Embryonic facial prominence (tissue), 1 donor: ENCODE data around the gene ADAMTS19.
"Not testable (repeated sequence)": the region's sequence is repeated elsewhere in the genome, so short reads cannot be mapped to it uniquely, and the experiment has no call there.

ENCODE experiments used
- DNase-seq: peaks from one replicate; pipeline ENCODE4 v3.0.0-alpha.2; 2016; ENCODE audit errors: extremely low spot score

The ADAMTS19 gene

DNA sequence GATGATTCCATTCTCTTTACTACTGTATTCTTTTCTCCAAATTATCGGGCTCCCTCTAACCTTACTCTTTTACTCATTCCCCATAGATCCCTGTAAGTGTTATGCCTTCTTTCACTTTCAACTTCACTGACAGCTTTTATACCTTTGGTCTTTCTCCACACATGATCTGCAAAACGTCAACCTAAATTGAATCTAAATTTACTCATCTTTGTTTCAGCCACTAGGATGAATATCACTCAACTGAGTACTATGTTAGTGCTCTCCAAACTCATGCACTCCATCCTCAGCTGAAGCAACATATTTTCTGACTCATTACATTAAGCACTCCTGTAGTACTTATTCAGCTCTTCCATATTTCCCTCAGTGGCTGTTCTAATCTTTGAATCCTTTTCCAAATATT lies 133.4 kb downstream of the ADAMTS19 start:
- DNase-seq, result no peak

DNA sequence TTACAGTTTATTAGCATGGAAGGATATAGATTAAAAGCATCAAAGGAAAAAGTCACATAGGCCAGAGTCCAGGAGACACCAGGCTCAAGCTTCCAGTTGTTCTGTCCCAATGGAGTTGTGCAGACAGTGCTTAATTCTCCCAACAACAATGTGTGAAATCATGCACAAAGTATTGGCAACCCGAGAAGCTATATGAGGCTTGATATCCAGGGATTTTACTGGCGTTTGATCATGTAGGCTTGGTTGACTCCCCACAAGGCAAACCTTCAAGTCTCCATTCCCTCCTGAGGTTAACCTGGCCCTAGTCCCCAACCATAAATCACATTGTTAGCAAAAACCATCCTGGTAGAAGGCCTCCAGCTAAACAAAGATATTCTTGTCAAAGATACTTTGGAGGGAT lies 141.5 kb downstream of the ADAMTS19 start:
- no peak for DNase-seq

DNA sequence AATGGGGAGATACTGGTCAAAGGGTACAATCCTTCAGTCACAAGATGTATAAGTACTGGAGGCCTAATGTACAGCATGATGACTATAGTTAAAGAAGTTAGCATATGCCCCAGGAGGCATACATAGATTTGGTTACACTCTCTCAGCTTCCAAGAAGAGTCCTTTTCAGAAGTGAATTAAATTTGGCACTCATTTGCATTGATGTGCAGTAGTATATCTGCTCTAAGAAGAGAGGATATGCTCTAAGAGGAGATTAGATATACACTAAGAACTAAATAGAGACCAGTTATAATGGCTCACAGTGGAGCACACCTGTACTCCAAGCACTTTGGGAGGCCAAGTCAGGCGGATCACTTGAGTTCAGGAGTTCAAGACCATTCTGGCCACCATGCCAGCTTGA lies 148.3 kb downstream of the ADAMTS19 start:
- no peak for DNase-seq

DNA sequence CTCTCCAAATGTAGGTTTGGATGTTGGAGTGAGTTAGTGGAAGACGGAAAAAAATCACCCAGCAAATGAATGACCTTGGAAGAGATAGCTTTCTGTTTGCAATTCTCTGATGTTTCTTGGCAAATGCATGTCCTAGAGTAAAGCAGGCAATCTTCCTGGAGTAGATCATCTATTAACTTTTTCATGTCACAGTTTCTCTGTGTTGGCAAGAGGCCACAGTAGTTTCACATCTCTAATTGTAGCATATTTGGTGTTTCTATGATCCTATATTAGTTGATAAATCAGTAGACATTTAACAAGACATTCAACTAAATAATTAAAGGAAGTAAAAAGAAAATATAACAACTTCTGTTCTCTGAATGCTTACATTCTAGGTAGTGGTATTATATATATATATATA lies 149.6 kb downstream of the ADAMTS19 start:
- no peak for DNase-seq

DNA sequence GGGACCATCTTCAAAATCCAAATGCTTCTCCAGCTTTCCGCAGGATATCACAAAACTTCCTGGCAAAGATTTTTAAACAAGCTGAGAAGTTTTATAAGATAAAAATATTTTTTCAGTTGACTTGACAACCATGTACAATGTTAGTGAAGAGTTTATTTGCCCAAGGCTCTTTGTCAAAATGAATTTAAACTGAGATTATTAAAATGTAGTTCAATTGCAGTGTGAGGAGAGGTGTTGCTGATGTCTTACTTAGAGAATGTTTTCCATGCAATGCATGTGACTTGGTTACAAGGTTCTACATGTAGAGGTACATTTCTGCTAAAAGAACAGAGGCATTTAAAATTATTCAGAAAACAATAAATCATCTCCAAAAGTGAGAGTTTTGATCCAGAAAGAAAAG lies 156.4 kb downstream of the ADAMTS19 start:
- no peak for DNase-seq

DNA sequence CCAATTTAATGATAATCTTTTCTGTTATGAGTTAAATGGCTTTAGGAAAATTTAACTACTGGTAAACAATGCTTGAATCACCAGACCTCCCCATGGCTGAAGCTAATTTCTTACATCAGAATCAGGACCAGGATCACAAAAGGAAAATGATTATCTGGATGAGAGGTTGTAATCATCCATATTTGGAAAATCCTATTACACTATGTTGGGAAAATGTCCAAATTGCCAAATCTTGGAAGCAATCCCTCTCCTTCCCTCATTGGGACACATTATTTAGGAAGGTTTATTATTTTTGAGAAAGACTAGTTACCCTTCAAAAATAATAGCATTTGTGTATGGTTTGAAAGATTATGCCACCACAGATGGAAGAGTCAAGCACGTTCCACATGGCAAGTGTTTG lies 157.1 kb downstream of the ADAMTS19 start:
- DNase-seq, result no peak

DNA sequence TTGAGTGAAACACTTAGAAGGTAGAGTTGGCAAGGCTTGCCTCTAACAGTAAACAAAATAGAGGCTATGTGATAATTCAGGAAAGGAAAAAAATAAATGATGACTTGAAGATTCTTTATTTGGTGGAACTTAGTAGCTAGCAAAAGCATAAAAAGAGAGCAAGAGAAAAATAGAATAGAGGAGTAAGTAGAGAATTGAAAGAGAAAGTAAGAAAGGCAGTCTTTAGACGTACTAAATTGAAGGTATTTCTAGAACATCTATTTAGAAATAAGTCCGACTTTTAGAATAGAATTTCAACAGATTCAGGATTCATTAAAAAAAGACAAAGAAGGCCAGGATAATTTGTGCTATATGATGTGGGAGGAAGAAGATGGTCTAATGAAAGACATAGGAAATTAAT lies 159.7 kb downstream of the ADAMTS19 start:
- no peak for DNase-seq

DNA sequence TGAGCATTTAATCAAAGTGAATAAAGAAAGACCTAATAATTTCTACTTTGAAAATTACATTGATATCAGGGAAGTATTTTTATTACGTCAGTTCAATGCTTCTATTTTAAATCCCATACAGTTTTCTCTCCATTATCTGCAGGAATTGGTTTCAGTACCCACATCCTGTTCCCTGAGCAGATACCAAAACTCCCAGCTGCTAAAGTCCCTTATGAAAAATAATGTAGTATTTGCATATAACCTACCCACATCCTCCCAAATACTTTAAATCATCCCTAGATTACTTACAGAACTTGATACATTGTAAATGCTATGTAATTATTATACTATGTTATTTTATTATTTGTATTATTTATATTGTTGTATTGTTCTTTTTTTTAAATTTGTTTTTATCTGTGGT lies 162.4 kb downstream of the ADAMTS19 start:
- DNase-seq, result no peak

DNA sequence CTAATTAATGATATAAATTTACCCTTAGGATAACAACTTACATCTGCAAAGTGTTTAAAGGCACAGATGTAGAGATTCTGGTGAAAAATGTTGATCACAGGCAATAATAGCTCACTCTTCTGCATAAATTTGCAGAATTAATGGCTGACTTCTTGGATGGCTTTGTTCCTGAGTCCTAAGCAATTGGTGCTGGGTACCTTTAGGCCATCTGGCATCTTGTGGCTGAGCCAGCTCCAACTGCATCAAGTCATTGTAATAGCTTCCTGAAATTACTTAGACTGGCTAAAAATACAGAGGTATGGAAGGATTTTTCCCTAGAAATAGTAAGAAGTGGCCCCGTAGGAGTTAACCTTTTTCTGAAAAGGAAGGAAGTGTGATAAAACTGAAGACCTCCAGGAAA lies 169.5 kb downstream of the ADAMTS19 start:
- no peak for DNase-seq

DNA sequence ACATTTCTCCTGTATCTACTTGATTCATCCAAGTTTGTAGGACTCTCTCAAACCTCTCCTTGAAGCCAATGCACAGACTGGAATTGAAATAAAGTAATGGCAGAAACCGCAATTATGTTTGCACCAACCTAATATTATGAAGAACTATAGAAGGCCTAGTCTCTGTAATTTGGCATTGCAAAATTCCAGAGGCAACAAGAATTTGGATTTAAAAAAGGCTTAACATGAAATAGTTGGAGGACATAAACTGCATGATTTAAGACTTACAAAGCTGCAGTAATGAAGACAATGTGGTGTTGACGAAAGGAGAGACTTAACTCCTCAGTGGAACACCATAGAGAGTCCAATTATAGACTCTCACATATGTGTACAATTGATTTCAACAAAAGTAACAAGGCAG lies 170.0 kb downstream of the ADAMTS19 start:
- DNase-seq, result no peak

DNA sequence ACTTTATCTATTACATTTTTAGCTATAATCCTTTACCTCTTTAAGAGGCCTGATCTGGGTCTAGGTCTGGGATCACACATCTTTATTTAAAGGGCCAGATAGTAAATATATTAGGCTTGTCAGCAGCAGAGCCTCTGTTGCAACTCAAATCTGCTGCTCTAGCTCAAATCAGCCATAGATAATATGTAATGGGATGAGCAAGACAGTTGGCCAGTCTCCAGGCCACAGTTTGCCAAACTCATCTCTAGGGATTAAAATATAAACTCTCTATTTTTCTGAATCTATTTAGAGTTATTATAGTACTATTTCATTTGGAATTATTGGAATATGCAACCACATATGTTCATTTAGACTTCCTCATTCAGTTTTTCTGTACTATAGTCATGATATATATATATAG lies 171.9 kb downstream of the ADAMTS19 start:
- DNase-seq, result no peak

DNA sequence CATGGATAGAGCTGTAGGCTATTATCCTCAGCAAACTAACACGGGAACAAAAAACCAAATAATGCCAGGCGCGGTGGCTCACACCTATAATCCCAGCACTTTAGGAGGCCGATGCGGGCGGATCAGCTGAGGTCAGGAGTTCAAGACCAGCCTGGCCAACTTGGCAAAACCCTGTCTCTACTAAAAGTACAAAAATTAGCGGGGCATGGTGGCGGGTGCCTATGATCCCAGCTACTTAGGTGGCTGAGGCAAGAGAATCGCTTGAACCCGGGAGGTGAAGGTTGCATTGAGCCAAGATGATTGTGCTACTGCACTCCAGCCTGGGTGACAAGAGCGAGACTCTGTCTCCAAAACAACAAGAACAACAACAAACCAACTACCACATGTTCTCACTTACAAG lies 177.4 kb downstream of the ADAMTS19 start:
- not testable (repeated sequence) for DNase-seq

DNA sequence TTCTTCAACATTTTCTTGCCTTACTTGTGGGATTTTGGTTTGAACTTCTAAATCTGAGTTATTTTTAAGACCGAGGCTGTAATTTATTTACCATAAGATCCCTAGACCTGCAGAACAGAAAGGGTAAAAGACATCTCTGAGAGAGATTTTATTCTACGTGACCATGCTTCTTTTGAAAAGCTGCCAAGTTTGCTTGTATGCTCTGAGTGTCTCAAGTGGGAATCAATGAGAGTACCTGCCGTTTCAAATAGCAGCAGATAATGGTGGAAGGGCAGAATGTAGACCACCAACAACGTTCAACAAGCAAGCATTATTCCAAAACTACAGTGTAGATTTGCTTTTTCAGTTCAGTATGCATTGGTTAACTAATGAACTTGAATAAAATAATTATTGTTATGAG lies 179.2 kb downstream of the ADAMTS19 start:
- DNase-seq, result no peak

DNA sequence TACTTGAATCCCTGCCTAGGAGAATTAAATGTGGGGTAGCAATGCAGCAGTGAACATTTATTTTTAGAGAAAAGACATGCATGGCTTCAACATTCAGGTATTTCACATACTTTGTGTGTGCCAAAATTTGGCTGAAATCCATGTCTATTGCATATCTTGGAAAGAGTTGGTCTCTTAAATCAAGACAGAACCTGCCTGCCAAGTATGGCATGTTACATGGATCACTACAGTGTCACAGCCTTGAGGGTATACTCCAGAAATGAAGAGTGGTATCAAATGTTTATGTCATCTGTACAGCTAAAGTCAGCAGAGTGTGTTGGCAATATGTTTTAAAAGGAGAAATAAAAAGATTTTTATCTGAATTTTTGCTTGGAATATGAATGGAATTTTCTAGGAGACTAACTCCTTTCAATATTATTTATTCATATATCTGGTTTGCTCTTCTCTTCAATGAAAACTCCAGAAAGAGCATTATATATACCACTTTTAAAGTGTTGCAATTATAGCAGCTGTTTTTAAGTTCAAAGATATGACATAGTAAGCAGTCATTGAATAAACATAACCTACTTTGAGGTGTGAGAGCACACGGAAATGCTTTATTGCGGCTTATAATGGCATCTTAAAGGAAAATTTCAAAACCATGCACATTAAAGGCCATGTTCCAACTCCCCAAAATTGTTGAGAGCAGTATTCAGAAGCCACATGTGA lies 192.4 kb downstream of the ADAMTS19 start:
- DNase-seq, result peak; percentile 18

DNA sequence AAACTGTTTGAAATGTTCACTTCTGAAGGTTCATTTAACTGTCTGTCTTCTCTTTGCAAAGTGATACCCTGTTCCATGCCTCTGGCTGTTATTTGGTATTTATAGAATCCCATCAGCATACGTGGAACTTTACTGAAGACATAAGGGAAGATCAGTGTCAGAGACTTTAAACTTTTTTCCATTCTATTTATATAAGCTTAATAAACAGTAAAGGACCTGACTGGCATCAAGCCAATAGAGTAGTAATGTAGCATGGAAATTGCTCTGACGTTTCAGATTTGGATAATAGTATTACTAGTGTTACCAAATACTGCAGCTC lies 192.9 kb downstream of the ADAMTS19 start:
- peak; percentile 40 for DNase-seq

DNA sequence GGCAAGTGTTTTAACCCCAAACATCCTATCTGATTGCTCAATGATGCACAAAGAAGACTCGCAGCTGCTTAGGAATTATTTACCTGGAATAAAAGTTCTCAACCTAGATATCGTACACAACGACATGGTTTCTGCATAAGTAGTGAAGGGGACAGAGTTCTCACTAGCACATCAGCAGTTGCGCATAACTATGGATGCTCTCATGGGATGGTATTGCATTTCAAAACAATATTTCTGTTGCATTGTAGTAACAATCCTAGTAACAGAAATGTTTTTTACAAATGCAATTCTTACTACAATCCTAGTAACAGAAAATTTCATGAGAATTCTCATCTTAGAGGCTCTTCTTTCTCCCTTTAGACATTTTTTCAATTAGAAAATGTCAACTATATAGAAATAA lies 193.3 kb downstream of the ADAMTS19 start:
- DNase-seq, result no peak

DNA sequence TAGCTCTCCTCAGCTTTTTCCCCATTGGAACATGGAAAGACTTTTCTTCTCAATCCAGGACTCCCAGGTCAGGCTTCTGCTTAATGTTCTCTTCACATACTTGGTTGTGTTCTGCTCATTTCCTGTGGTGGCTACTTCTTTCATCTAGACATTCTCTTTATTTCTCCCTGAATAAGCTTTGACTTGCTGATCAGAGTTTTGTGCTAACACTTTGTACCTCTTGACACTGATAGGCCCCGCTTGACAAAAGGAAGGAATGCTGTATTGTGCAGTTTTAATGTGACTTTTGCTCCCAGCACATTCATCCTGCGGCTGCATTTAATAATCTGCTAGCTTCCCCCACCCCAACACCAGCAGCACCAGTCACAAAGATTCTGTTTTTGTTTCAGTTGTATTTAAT lies 196.9 kb downstream of the ADAMTS19 start:
- no peak for DNase-seq

DNA sequence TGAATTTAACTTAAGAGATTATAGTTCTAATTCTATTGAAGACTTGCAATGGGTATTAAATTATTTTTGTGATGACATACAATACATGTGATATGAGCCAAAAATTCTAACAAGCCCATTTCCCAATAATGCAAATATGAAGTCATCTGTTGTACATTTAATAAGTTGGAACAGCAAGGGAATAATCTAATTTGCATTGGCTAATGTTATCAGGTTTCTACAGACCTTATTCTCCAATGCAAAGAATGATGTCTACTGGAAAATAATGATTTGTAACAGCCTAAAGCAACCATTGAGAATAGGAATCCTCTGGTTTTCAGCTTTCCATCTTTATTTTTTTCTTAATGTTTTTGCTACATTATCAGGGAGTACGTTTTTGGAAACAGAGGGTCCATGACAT lies 198.7 kb downstream of the ADAMTS19 start:
- no peak for DNase-seq

DNA sequence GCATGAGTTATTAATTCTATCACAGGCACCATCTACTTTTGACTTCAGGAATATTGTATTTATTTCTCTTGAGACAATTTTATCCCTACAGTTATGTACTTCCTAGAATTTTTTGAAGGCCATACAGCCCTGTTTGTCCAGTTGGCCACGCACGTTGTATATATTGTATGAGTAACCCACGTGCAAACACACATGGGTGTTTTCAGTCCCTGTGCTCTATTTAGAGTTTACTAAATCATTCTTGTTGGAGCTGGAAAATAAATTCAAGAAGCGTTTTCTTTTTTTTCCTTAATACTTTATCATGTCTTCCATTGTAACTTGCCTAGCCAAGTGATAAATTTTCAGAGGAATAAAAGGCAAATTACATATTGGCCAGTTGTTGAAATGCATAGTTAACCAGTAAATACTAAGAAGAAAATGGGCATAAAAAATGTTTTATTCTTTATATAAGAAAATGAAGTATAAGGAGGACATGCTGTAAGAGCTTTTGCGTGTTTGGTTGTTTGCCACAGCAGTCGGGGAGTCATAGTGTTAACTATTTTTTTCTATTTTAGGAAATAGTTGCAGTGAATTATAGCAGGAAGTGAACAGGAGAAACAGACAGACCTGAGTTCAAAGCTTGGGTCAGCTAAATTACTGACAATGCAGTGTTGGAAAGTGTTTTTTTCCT lies 201.4 kb downstream of the ADAMTS19 start:
- no peak for DNase-seq

DNA sequence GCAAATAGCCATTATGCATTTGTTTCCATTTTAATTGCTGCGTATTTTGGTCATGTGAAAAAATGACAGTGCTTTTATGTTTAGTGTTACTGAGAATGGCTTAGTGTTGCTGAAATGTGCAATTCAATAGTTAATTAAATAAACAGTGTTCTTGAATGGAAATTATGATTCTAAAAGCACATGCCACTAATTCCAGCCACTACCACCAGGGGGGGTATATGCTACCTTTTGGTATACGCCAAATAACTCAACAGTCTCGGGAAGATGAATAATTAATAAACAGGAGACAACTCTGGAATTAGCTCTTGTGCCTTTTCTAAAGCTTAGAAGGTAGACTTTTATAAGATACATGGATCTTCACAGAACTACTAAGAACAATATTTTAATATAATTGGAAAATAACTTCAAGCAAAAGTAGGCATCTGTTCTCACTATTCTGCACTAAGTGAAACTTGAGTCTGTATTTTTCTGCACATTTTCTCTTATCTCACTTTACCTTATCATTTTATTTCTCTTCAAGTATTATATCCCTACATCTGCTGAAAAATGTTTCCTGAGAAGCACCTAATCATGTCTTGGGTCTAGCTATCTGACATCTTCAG lies 204.3 kb downstream of the ADAMTS19 start:
- DNase-seq, result no peak

DNA sequence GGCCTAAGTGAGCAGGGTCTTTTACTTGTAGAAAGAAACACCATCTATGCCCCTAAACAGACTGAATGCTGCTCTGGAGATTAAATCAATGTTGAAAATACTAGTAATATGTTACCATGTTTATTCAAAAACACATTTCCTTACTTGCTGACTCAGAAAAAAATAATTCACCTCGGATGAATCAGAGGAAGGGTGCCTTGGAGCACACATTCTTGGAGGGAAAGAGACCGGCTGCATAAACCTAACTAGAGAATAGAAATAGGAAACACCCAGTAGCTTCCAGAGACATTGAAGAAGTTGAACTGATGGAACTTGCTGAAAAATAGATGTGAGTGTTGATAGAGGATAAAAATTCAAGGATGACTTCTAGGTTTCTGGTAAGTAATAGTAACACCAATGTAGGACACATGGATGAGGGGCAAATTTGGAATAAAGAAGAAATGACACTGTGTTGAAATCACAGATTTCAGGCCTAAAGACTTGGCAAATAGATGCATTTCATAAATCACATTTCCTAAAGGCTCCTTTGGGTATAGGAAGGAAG lies 210.9 kb downstream of the ADAMTS19 start:
- DNase-seq, result no peak

DNA sequence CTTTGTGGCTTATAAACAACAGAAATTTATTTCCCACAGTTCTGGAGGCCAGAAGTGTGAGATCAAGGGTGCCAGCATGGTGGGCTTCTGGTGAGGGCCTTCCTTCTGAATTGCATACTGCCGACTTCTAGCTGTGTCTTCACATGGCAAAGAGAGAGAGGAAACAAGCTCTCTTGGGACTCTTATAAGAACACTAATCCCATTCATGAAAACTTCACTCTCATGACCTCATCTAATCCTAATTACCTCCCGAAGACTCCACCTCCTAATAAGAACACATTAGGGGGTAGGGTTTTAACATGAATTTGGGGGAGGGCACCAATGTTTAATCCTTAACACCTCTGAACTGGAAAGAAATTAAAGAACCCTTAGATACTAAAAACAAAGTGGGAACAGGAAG lies 211.9 kb downstream of the ADAMTS19 start:
- no peak for DNase-seq

DNA sequence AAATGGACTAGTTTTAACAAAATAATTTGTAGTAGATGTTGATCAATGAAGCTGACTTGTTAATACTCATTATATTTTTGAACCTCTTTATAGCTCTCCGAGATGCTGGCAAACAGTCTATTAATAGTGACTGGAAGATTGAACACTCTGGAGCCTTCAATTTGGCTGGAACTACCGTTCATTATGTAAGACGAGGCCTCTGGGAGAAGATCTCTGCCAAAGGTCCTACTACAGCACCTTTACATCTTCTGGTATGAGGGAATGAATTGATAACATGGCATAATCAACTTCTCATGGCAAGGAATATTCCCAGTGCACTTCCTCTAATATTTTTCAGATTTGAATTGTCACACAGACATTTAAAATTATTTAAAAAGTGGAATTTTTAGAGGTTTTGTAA lies 219.6 kb downstream of the ADAMTS19 start:
- DNase-seq, result no peak
